Muscle of back (tissue), 13 donors: ENCODE data around the gene NLRP9. TPM values are rescaled to one million over a fixed set of nuclear protein-coding genes. Genes with fewer than 3 reads are reported as not detected.
"Not testable (repeated sequence)": the region's sequence is repeated elsewhere in the genome, so short reads cannot be mapped to it uniquely, and the experiment has no call there.

ENCODE experiments used
- DNase-seq, 3 donors: peaks; one replicate each; pipeline versions ENCODE4 v3.0.0 to v3.0.0-alpha.2; 2013
- long read RNA-seq, 9 donors: transcript quantifications; one replicate each; lab custom pipeline, GENCODE V29; 2026
- polyA plus RNA-seq, 10 donors: library from polyadenylated mRNA; unstranded; fragments of 120-200 nt; gene quantifications; one replicate each; pipeline ENCODE4 v1.2.1, GENCODE V29; 2013; ENCODE audit not compliant: insufficient read length in 10 of 10

The NLRP9 gene
- under 1 TPM in 2 of 10 donors, not detected in 8; 0.07 to 0.08 TPM for polyA plus RNA-seq
- long read RNA-seq, donor 1 = 0 reads
- long read RNA-seq, donor 2 = 0 reads
- long read RNA-seq, donor 3 = 0 reads
- long read RNA-seq, donor 4 = 0 reads
- long read RNA-seq, donor 5 = 0 reads
- long read RNA-seq, donor 6 = 0 reads
- long read RNA-seq, donor 7 = 0 reads
- long read RNA-seq, donor 8 = 0 reads
- long read RNA-seq, donor 9 = 0 reads

- no peak for DNase-seq
Measured at GRCh38 chr19:55738302-55738701, at the start of gene NLRP9. TSS of gene NLRP9 (minus strand) at chr19:55738402. CDS start at chr19:55738374, 28 bp downstream.

GRCh38 chr19:55781112-55781511 is 42.9 kb upstream of the NLRP9 start:
- DNase-seq = no peak

GRCh38 chr19:55778331-55778730 is 40.1 kb upstream of the NLRP9 start:
- no peak for DNase-seq

GRCh38 chr19:55777528-55777927 is 39.3 kb upstream of the NLRP9 start:
- no peak for DNase-seq

- DNase-seq = not testable (repeated sequence)
Measured at GRCh38 chr19:55769632-55770031, 31.4 kb upstream of the NLRP9 start.

- DNase-seq = not testable (repeated sequence)
Measured at GRCh38 chr19:55768818-55769217, 30.6 kb upstream of the NLRP9 start, which contains the start of gene RFPL4AL1. TSS of gene RFPL4AL1 (plus strand) at chr19:55769118. CDS start at chr19:55771805, 2,687 bp downstream.

GRCh38 chr19:55766466-55766865 is 28.3 kb upstream of the NLRP9 start:
- no peak for DNase-seq

GRCh38 chr19:55758797-55759196 is 20.6 kb upstream of the NLRP9 start, which contains the start of gene RFPL4A:
TSS of gene RFPL4A (plus strand) at chr19:55759097. CDS start at chr19:55761801, 2,704 bp downstream.
- not testable (repeated sequence) for DNase-seq

- not testable (repeated sequence) for DNase-seq
Measured at GRCh38 chr19:55756808-55757207, 18.6 kb upstream of the NLRP9 start.

GRCh38 chr19:55753401-55753800 is 15.2 kb upstream of the NLRP9 start:
- DNase-seq = no peak

- no peak for DNase-seq
Measured at GRCh38 chr19:55750715-55751114, 12.5 kb upstream of the NLRP9 start.

GRCh38 chr19:55730378-55730777 is 7.8 kb downstream of the NLRP9 start:
- DNase-seq = not testable (repeated sequence)

- DNase-seq = no peak
Measured at GRCh38 chr19:55723491-55723890, 14.7 kb downstream of the NLRP9 start.

GRCh38 chr19:55720801-55721200 is 17.4 kb downstream of the NLRP9 start:
- no peak for DNase-seq

- DNase-seq = no peak
Measured at GRCh38 chr19:55720214-55720746, 17.9 kb downstream of the NLRP9 start.

- DNase-seq = not testable (repeated sequence)
Measured at GRCh38 chr19:55717879-55718711, 20.1 kb downstream of the NLRP9 start.

- DNase-seq = no peak
Measured at GRCh38 chr19:55717251-55717650, 21.0 kb downstream of the NLRP9 start.

- DNase-seq = no peak
Measured at GRCh38 chr19:55716531-55716930, 21.7 kb downstream of the NLRP9 start.

- no peak for DNase-seq
Measured at GRCh38 chr19:55712804-55713631, 25.2 kb downstream of the NLRP9 start.

GRCh38 chr19:55711719-55712118 is 26.5 kb downstream of the NLRP9 start:
- DNase-seq = no peak

- no peak for DNase-seq
Measured at GRCh38 chr19:55705972-55706371, 32.2 kb downstream of the NLRP9 start.
